HEK293 (cell line): Measurements from ENCODE around the gene RBMS1.
A peak's percentile ranks its signal among the peaks of the same experiment; 100 is the strongest.

Experiments used
- EGR2 ChIP-seq: fragments of 450-650 bp; formaldehyde crosslinking; IDR thresholded peaks from 2 replicates; pipeline ENCODE4 v1.5.1; 2016; ENCODE audit warnings: low read depth, missing biosample characterization, missing genetic modification characterization
- GLIS2 ChIP-seq: fragments of 450-650 bp; formaldehyde crosslinking; IDR thresholded peaks from 2 replicates; pipeline ENCODE4 v1.5.1; 2016; ENCODE audit warnings: missing biosample characterization, missing genetic modification characterization
- KLF1 ChIP-seq: fragments of 450-650 bp; formaldehyde crosslinking; IDR thresholded peaks from 2 replicates; pipeline ENCODE4 v1.5.1; 2016; ENCODE audit warnings: missing biosample characterization, missing genetic modification characterization
- KLF16 ChIP-seq: fragments of 450-650 bp; formaldehyde crosslinking; IDR thresholded peaks from 2 replicates; pipeline ENCODE4 v1.5.1; 2017; ENCODE audit warnings: missing biosample characterization, missing genetic modification characterization
- KLF8 ChIP-seq: fragments of 450-650 bp; formaldehyde crosslinking; IDR thresholded peaks from 2 replicates; pipeline ENCODE4 v1.5.1; 2016; ENCODE audit warnings: missing biosample characterization, missing genetic modification characterization
- KLF9 ChIP-seq: fragments of 450-650 bp; formaldehyde crosslinking; IDR thresholded peaks from 2 replicates; pipeline ENCODE4 v1.5.1; 2016; ENCODE audit warnings: missing biosample characterization, missing genetic modification characterization, low read depth
- SP3 ChIP-seq: fragments of 450-650 bp; formaldehyde crosslinking; IDR thresholded peaks from 2 replicates; pipeline ENCODE4 v1.5.1; 2016; ENCODE audit warnings: missing biosample characterization, missing genetic modification characterization
- ZBTB20 ChIP-seq: fragments of 450-650 bp; formaldehyde crosslinking; IDR thresholded peaks from 2 replicates; pipeline ENCODE4 v1.5.1; 2016; ENCODE audit warnings: missing biosample characterization, missing genetic modification characterization
- ZBTB48 ChIP-seq: fragments of 450-650 bp; formaldehyde crosslinking; IDR thresholded peaks from 2 replicates; pipeline ENCODE4 v1.5.1; 2016; ENCODE audit warnings: missing biosample characterization, missing genetic modification characterization
- ZBTB8A ChIP-seq: fragments of 450-650 bp; formaldehyde crosslinking; IDR thresholded peaks from 2 replicates; pipeline ENCODE4 v1.5.1; 2016; ENCODE audit warnings: missing biosample characterization, missing genetic modification characterization
- ZFHX2 ChIP-seq: fragments of 450-650 bp; formaldehyde crosslinking; conservative IDR thresholded peaks from 2 replicates; pipeline ENCODE4 v1.5.1; 2016; ENCODE audit warnings: missing biosample characterization, missing genetic modification characterization
- ZFP3 ChIP-seq: fragments of 450-650 bp; formaldehyde crosslinking; IDR thresholded peaks from 2 replicates; pipeline ENCODE4 v1.5.1; 2016; ENCODE audit warnings: low read depth, missing biosample characterization, missing genetic modification characterization
- ZFP69B ChIP-seq: fragments of 450-650 bp; formaldehyde crosslinking; IDR thresholded peaks from 2 replicates; pipeline ENCODE4 v1.5.1; 2016; ENCODE audit warnings: missing biosample characterization, missing genetic modification characterization
- ZNF138 ChIP-seq: fragments of 450-650 bp; formaldehyde crosslinking; IDR thresholded peaks from 2 replicates; pipeline ENCODE4 v1.5.1; 2016; ENCODE audit warnings: missing biosample characterization, missing genetic modification characterization, borderline replicate concordance
- ZNF350 ChIP-seq: fragments of 450-650 bp; formaldehyde crosslinking; IDR thresholded peaks from 2 replicates; pipeline ENCODE4 v1.5.0; 2017; ENCODE audit warnings: missing biosample characterization, mild to moderate bottlenecking, missing genetic modification characterization
- ZNF423 ChIP-seq: fragments of 450-650 bp; formaldehyde crosslinking; IDR thresholded peaks from 2 replicates; pipeline ENCODE4 v1.5.1; 2016; ENCODE audit warnings: missing biosample characterization, missing genetic modification characterization
- ZNF529 ChIP-seq: fragments of 450-650 bp; formaldehyde crosslinking; IDR thresholded peaks from 2 replicates; pipeline ENCODE4 v1.5.1; 2017; ENCODE audit warnings: missing genetic modification characterization, missing biosample characterization; ENCODE audit not compliant: insufficient replicate concordance
- ZNF530 ChIP-seq: fragments of 450-650 bp; formaldehyde crosslinking; IDR thresholded peaks from 2 replicates; pipeline ENCODE4 v1.5.1; 2016; ENCODE audit warnings: low read depth, missing biosample characterization, missing genetic modification characterization
- ZNF660 ChIP-seq: fragments of 450-650 bp; IDR thresholded peaks from 2 replicates; pipeline ENCODE4 v1.5.1; 2018; ENCODE audit warnings: missing biosample characterization, mild to moderate bottlenecking, missing genetic modification characterization
- ZNF768 ChIP-seq: fragments of 450-650 bp; formaldehyde crosslinking; IDR thresholded peaks from 2 replicates; pipeline ENCODE4 v1.5.1; 2018; ENCODE audit warnings: missing biosample characterization, mild to moderate bottlenecking, missing genetic modification characterization
- ZNF776 ChIP-seq: fragments of 450-650 bp; formaldehyde crosslinking; IDR thresholded peaks from 2 replicates; pipeline ENCODE4 v1.5.0; 2017; ENCODE audit warnings: missing biosample characterization, missing genetic modification characterization, borderline replicate concordance
- ZSCAN30 ChIP-seq: fragments of 450-650 bp; IDR thresholded peaks from 2 replicates; pipeline ENCODE4 v1.5.1; 2018; ENCODE audit warnings: missing biosample characterization, mild to moderate bottlenecking, missing genetic modification characterization, moderate library complexity
- TF ChIP-seq, protein P1 (sequence below): fragments of 450-650 bp; formaldehyde crosslinking; IDR thresholded peaks from 2 replicates; pipeline ENCODE4 v1.5.1; 2016; ENCODE audit warnings: missing biosample characterization, missing genetic modification characterization
- TF ChIP-seq, protein P2 (sequence below): fragments of 450-650 bp; formaldehyde crosslinking; IDR thresholded peaks from 2 replicates; pipeline ENCODE4 v1.5.1; 2017; ENCODE audit warnings: missing biosample characterization, missing genetic modification characterization
- TF ChIP-seq, protein P3 (sequence below): fragments of 450-650 bp; IDR thresholded peaks from 2 replicates; pipeline ENCODE4 v1.5.1; 2018; ENCODE audit warnings: missing biosample characterization, missing genetic modification characterization
- TF ChIP-seq, protein P4 (sequence below): fragments of 450-650 bp; formaldehyde crosslinking; IDR thresholded peaks from 2 replicates; pipeline ENCODE4 v1.5.1; 2017; ENCODE audit warnings: missing biosample characterization, missing genetic modification characterization
- TF ChIP-seq, protein P5 (sequence below): fragments of 450-650 bp; formaldehyde crosslinking; IDR thresholded peaks from 2 replicates; pipeline ENCODE4 v1.5.1; 2016; ENCODE audit warnings: missing biosample characterization, missing genetic modification characterization
- TF ChIP-seq, protein P6 (sequence below): fragments of 450-650 bp; formaldehyde crosslinking; IDR thresholded peaks from 2 replicates; pipeline ENCODE4 v1.5.1; 2016; ENCODE audit warnings: missing biosample characterization, missing genetic modification characterization

RBMS1 gene

DNA sequence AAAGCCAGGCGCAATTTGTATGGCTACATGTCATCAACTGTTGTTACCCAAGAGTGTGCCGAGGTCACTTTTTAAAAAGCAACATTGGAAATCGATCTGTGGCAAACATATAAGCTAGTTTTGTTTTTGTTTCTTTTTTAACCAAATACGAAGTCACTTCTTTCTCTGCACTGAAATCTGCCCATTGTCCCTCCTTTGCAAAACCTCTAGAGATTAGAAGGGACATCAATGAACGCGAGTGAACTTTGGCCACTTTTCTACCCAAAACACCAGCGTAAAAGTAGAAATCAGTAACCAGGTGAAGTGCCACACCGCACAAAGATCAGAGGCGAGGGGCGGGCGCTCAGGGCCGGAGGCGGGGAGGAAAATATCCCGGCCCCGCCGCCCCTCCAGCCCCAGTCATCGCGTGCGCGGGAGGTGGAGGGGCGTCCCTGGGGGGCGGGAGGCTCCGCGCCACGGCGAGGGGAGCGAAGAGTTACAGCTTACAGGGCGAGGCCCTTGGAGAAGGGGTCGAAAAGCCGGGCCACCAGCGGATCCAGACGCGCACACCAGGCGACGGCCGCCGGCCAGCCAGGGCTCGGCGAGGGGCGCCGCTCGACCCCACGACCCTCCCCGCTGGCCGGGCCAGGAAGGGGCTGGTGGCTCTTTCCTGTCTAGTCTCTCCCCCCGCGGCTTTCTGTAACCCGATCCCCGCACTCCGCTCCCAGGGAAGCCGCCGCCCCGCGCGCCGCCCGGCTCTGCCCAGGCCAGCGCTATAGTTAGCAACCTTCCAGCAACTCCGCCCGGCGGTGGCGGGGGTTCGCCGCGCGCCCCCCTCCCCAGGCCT, 993 bp downstream of the RBMS1 start (continued):
- peak; percentile 66; the same call in 1 of the 2 replicates for TF ChIP-seq ZBTB20 (tag by site-specific recombination)
- TF ChIP-seq ZNF138 (tag by site-specific recombination), result no peak
- TF ChIP-seq ZBTB48, result 0 out of 2 replicates have a peak, but pooled peaks have one; percentile 17
- TF ChIP-seq ZFHX2 (tag by site-specific recombination), result peak; percentile 69
- TF ChIP-seq, protein P1, sequence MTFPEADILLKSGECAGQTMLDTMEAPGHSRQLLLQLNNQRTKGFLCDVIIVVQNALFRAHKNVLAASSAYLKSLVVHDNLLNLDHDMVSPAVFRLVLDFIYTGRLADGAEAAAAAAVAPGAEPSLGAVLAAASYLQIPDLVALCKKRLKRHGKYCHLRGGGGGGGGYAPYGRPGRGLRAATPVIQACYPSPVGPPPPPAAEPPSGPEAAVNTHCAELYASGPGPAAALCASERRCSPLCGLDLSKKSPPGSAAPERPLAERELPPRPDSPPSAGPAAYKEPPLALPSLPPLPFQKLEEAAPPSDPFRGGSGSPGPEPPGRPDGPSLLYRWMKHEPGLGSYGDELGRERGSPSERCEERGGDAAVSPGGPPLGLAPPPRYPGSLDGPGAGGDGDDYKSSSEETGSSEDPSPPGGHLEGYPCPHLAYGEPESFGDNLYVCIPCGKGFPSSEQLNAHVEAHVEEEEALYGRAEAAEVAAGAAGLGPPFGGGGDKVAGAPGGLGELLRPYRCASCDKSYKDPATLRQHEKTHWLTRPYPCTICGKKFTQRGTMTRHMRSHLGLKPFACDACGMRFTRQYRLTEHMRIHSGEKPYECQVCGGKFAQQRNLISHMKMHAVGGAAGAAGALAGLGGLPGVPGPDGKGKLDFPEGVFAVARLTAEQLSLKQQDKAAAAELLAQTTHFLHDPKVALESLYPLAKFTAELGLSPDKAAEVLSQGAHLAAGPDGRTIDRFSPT (tag by site-specific recombination), result no peak
- 0 out of 2 replicates have a peak, but pooled peaks have one; percentile 15 for TF ChIP-seq ZSCAN30 (tag by site-specific recombination)
- no peak for TF ChIP-seq ZFP69B (tag by site-specific recombination)
- TF ChIP-seq GLIS2 (tag by site-specific recombination), result peak; percentile 97
- TF ChIP-seq, protein P2, sequence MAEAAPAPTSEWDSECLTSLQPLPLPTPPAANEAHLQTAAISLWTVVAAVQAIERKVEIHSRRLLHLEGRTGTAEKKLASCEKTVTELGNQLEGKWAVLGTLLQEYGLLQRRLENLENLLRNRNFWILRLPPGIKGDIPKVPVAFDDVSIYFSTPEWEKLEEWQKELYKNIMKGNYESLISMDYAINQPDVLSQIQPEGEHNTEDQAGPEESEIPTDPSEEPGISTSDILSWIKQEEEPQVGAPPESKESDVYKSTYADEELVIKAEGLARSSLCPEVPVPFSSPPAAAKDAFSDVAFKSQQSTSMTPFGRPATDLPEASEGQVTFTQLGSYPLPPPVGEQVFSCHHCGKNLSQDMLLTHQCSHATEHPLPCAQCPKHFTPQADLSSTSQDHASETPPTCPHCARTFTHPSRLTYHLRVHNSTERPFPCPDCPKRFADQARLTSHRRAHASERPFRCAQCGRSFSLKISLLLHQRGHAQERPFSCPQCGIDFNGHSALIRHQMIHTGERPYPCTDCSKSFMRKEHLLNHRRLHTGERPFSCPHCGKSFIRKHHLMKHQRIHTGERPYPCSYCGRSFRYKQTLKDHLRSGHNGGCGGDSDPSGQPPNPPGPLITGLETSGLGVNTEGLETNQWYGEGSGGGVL (tag by site-specific recombination), result peak; percentile 96
- TF ChIP-seq KLF1 (tag by site-specific recombination), result peak; percentile 66; the same call in 1 of the 2 replicates
- TF ChIP-seq, protein P3, sequence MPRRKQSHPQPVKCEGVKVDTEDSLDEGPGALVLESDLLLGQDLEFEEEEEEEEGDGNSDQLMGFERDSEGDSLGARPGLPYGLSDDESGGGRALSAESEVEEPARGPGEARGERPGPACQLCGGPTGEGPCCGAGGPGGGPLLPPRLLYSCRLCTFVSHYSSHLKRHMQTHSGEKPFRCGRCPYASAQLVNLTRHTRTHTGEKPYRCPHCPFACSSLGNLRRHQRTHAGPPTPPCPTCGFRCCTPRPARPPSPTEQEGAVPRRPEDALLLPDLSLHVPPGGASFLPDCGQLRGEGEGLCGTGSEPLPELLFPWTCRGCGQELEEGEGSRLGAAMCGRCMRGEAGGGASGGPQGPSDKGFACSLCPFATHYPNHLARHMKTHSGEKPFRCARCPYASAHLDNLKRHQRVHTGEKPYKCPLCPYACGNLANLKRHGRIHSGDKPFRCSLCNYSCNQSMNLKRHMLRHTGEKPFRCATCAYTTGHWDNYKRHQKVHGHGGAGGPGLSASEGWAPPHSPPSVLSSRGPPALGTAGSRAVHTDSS, result no peak
- TF ChIP-seq ZNF350 (tag by site-specific recombination), result no peak
- TF ChIP-seq SP3 (tag by site-specific recombination), result peak; percentile 81
- peak; percentile 81 for TF ChIP-seq ZBTB8A (tag by site-specific recombination)
- TF ChIP-seq ZFP3 (tag by site-specific recombination), result no peak
- TF ChIP-seq, protein P4, sequence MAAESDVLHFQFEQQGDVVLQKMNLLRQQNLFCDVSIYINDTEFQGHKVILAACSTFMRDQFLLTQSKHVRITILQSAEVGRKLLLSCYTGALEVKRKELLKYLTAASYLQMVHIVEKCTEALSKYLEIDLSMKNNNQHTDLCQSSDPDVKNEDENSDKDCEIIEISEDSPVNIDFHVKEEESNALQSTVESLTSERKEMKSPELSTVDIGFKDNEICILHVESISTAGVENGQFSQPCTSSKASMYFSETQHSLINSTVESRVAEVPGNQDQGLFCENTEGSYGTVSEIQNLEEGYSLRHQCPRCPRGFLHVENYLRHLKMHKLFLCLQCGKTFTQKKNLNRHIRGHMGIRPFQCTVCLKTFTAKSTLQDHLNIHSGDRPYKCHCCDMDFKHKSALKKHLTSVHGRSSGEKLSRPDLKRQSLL, result no peak
- TF ChIP-seq ZNF776 (tag by site-specific recombination), result no peak
- TF ChIP-seq KLF8 (tag by site-specific recombination), result peak; percentile 81; the same call in 1 of the 2 replicates
- no peak for TF ChIP-seq ZNF530
- TF ChIP-seq, protein P5, sequence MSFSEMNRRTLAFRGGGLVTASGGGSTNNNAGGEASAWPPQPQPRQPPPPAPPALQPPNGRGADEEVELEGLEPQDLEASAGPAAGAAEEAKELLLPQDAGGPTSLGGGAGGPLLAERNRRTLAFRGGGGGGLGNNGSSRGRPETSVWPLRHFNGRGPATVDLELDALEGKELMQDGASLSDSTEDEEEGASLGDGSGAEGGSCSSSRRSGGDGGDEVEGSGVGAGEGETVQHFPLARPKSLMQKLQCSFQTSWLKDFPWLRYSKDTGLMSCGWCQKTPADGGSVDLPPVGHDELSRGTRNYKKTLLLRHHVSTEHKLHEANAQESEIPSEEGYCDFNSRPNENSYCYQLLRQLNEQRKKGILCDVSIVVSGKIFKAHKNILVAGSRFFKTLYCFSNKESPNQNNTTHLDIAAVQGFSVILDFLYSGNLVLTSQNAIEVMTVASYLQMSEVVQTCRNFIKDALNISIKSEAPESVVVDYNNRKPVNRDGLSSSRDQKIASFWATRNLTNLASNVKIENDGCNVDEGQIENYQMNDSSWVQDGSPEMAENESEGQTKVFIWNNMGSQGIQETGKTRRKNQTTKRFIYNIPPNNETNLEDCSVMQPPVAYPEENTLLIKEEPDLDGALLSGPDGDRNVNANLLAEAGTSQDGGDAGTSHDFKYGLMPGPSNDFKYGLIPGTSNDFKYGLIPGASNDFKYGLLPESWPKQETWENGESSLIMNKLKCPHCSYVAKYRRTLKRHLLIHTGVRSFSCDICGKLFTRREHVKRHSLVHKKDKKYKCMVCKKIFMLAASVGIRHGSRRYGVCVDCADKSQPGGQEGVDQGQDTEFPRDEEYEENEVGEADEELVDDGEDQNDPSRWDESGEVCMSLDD (tag by site-specific recombination), result peak; percentile 24
- no peak for TF ChIP-seq ZNF529
- no peak for TF ChIP-seq ZNF660
- TF ChIP-seq, protein P6, sequence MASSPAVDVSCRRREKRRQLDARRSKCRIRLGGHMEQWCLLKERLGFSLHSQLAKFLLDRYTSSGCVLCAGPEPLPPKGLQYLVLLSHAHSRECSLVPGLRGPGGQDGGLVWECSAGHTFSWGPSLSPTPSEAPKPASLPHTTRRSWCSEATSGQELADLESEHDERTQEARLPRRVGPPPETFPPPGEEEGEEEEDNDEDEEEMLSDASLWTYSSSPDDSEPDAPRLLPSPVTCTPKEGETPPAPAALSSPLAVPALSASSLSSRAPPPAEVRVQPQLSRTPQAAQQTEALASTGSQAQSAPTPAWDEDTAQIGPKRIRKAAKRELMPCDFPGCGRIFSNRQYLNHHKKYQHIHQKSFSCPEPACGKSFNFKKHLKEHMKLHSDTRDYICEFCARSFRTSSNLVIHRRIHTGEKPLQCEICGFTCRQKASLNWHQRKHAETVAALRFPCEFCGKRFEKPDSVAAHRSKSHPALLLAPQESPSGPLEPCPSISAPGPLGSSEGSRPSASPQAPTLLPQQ (tag by site-specific recombination), result peak; percentile 29; the same call in 1 of the 2 replicates
- peak; percentile 62; the same call in 1 of the 2 replicates for TF ChIP-seq EGR2 (tag by site-specific recombination)
- TF ChIP-seq KLF16 (tag by site-specific recombination), result peak; percentile 82; the same call in 1 of the 2 replicates
- TF ChIP-seq ZNF768, result no peak
- peak; percentile 65 for TF ChIP-seq KLF9 (tag by site-specific recombination)
- 0 out of 2 replicates have a peak, but pooled peaks have one; percentile 19 for TF ChIP-seq ZNF423 (tag by site-specific recombination)
